Activated CD8-positive, alpha-beta T cell treated with anti-CD3 and anti-CD28 coated beads for 36 hours (primary cell): Measurements from ENCODE around the gene ELF4. TPM values are rescaled to one million over a fixed set of nuclear protein-coding genes. Genes with fewer than 3 reads are reported as not detected.

Source experiments
- ATAC-seq: fragments of 200-7000 bp; cut with Tn5 transposase; one replicate; pipeline ENCODE4 v1.10.0; 2021; ENCODE audit warnings: mild to moderate bottlenecking, moderate library complexity
- CTCF ChIA-PET: fragments of 350-600 bp; sonication (Branson Sonifier 250); formaldehyde crosslinking; loops from one replicate; lab custom pipeline; 2021; ENCODE audit warnings: antibody characterized with exemption; lab: Charles Lee
- POLR2A ChIA-PET: fragments of 350-600 bp; sonication (Branson Sonifier 250); formaldehyde crosslinking; loops from one replicate; lab custom pipeline; 2021; ENCODE audit warnings: antibody characterized with exemption; lab: Charles Lee
- DNase-seq: peaks from one replicate; pipeline ENCODE4 v3.0.0-alpha.2; 2020
- H3K27ac Mint-ChIP-seq: one replicate; pipeline ENCODE4 v1.8.0; 2021; ENCODE audit warnings: mild to moderate bottlenecking, mixed read lengths
- H3K27me3 Mint-ChIP-seq: one replicate; pipeline ENCODE4 v1.8.0; 2021; ENCODE audit warnings: mixed read lengths
- H3K36me3 Mint-ChIP-seq: one replicate; pipeline ENCODE4 v1.8.0; 2021; ENCODE audit warnings: low read depth, mixed read lengths
- H3K4me1 Mint-ChIP-seq: one replicate; pipeline ENCODE4 v1.8.0; 2021; ENCODE audit warnings: low read depth, mixed read lengths
- H3K4me3 Mint-ChIP-seq: one replicate; pipeline ENCODE4 v1.8.0; 2021; ENCODE audit warnings: mild to moderate bottlenecking, moderate library complexity, mixed read lengths
- H3K9me3 Mint-ChIP-seq: one replicate; pipeline ENCODE4 v1.8.0; 2021; ENCODE audit warnings: mixed read lengths
- CTCF ChIP-seq: fragments of 200-600 bp; IDR thresholded peaks from one replicate; pipeline ENCODE4 v1.8.0; 2022; ENCODE audit warnings: antibody characterized with exemption, mild to moderate bottlenecking
- intact Hi-C: fragments of 100-400 bp; cut with micrococcal nuclease; formaldehyde crosslinking; loops from one replicate; pipeline ENCODE4 v1.10.0; 2022
- total RNA-seq, 2 experiments: library from RNA; stranded (reverse); gene quantifications; one replicate each; pipeline ENCODE4 v1.2.3, GENCODE V29; 2021

Gene ELF4
- total RNA-seq, 2 experiments from 2014 or later, result 17.5 TPM

DNA sequence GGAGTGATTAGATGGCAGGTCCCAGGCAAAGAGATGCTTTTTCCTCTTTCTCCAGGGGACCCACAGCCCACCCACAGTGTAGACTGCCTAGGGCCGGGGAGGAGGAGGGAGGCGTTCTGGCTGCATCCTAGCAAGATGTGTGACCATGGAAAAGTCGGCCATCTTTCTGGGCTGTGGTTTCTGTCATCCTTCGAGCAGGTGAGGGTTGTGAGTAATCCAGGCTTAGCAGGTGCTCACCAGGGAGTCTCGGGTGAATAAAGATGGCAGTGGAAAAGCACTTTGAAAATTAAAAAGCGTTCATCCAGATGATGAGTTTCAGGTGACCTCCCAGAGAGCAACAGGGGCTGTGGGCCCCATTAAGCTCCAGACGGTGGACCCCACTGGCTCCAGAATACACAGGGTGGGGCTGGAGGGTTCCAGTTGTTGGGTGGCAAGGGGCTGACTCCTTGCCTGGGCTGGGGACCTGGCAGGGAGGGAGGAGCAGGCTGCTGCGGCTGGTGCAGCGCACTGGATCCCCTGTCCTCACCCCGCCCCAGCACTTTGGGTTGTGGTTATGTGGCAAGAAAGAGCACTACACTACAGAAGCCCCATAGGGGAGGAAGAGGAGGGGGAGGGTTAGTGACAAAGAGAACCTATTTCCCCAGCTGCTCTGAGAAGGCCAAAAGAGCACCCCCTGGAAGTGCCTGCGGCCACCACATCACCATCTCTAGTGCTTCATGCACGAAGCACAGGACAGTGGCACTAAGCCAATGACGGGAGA is 23.7 kb downstream of the ELF4 start:
- H3K4me1 Mint-ChIP-seq, result peaks cover 70% of the 10 kb centered on the region
- no peak for TF ChIP-seq CTCF

GRCh38 chrX:130085551-130086446 is 24.5 kb downstream of the ELF4 start:
- H3K4me3 Mint-ChIP-seq, result peak overlapping the region; percentile 63
- H3K27me3 Mint-ChIP-seq, result no peaks in the 10 kb centered on the region
- H3K4me1 Mint-ChIP-seq, result peaks cover 74% of the 10 kb centered on the region
- H3K27ac Mint-ChIP-seq, result peak overlapping the region; percentile 91
- no peak for ATAC-seq
- H3K9me3 Mint-ChIP-seq, result no peaks in the 10 kb centered on the region
- peak; percentile 19 for DNase-seq
- ChIA-PET POLR2A (interaction anchor here (1.0 to 5.5 kb wide), 5 partner anchors 9 to 87 kb away, joined by 3 to 22 read pairs (median 9); partner anchors contain the start of genes ELF4 and RAB33A), CTCF (interaction anchor here (0.5 to 4.2 kb wide), 2 partner anchors 27 to 35 kb away, joined by 3 to 31 read pairs; no protein-coding TSS in a partner anchor)
- intact Hi-C loops, result no loop called here
- peaks cover 6% of the 10 kb centered on the region for H3K36me3 Mint-ChIP-seq
- no peak for TF ChIP-seq CTCF

More for the DNA sequence above, 23.7 kb downstream of the ELF4 start:
- POLR2A ChIA-PET, result interaction anchor here (0.6 to 5.5 kb wide), 4 partner anchors 8 to 755 kb away, joined by 3 to 22 read pairs (median 6); partner anchors contain the start of gene ELF4
- Mint-ChIP-seq H3K4me3 (peak overlapping the region; percentile 63), H3K27ac (peak overlapping the region; percentile 91), H3K9me3 (no peaks in the 10 kb centered on the region), H3K36me3 (peaks cover 6% of the 10 kb centered on the region), H3K27me3 (no peaks in the 10 kb centered on the region)
- intact Hi-C loops, result no loop called here
- CTCF ChIA-PET, result interaction anchor here (0.7 to 4.2 kb wide), 3 partner anchors 23 to 111 kb away, joined by 4 to 31 read pairs (median 5); partner anchors contain the start of gene ELF4
- DNase-seq (peak; percentile 88), ATAC-seq (peak; percentile 60)

- intact Hi-C loops, result loop anchor here (5.0 kb wide), 2 partner anchors 88 to 108 kb away; partner anchors contain the start of gene RAB33A
- ChIA-PET CTCF (interaction anchor here (1.1 to 4.2 kb wide), 3 partner anchors 36 to 107 kb away, joined by 4 to 31 read pairs (median 4); partner anchors contain the start of gene RAB33A), POLR2A (interaction anchor here (1.0 to 5.5 kb wide), 5 partner anchors 10 to 88 kb away, joined by 3 to 22 read pairs (median 9); partner anchors contain the start of genes ELF4 and RAB33A)
- Mint-ChIP-seq H3K4me3 (peak overlapping the region; percentile 63), H3K9me3 (no peaks in the 10 kb centered on the region), H3K27ac (peak overlapping the region; percentile 91), H3K27me3 (no peaks in the 10 kb centered on the region), H3K4me1 (peaks cover 77% of the 10 kb centered on the region), H3K36me3 (peaks cover 6% of the 10 kb centered on the region)
- DNase-seq (peak; percentile 48), ATAC-seq (peak; percentile 16)
- no peak for TF ChIP-seq CTCF
Observed at GRCh38 chrX:130084631-130085237, 25.6 kb downstream of the ELF4 start.

DNA sequence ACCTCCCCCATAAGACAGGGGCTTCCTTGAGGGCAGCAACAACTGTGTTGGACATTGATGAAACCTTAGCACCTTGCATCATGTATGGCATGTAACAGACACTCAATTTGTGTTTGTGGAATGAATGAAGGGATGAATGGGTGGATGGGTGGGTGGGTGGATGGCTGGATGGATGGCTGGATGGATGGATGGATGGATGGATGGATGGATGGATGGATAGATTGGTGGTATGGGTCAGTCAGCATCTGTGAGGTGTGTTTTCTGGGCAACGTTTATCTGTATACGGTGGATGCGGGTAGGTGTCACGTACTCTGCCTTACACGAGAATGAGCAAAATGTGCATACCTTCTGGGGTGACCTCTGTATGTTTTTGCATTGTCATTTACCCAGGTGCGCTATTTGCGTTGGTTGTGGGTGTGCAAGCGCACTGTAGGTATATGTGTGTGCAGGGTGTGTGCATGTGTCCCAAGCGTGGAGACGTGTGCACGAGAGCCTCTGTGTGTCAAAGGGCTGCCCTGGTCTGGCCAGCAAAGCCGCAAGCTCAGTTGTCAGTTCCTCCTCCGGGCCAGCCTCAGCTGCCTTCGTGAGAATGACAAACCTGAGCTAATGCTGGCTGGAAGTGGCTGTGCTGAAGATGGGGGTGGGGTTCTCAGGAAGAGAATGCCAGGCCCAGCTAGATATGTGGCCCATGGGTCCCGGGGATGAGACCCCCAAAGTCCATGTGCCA is 26.5 kb downstream of the ELF4 start:
- Mint-ChIP-seq H3K4me1 (peaks cover 75% of the 10 kb centered on the region), H3K27me3 (no peaks in the 10 kb centered on the region), H3K36me3 (peaks cover 7% of the 10 kb centered on the region), H3K9me3 (no peaks in the 10 kb centered on the region), H3K4me3 (peak overlapping the region; percentile 63), H3K27ac (peak overlapping the region; percentile 91)
- TF ChIP-seq CTCF, result no peak
- intact Hi-C loops, result loop anchor here (2.0 to 5.0 kb wide), 3 partner anchors 37 to 108 kb away; partner anchors contain the start of gene RAB33A
- DNase-seq, result peak; percentile 30
- ATAC-seq, result no peak
- CTCF ChIA-PET, result interaction anchor here (1.1 to 4.2 kb wide), 3 partner anchors 37 to 108 kb away, joined by 4 to 31 read pairs (median 4); partner anchors contain the start of gene RAB33A
- POLR2A ChIA-PET, result interaction anchor here (2.2 to 5.5 kb wide), 3 partner anchors 11 to 37 kb away, joined by 9 to 22 read pairs (median 10); partner anchors contain the start of gene ELF4
